GM10266 (cell line): ENCODE results near the gene ATP13A5.

Experiments
- DNase-seq: peaks from one replicate; pipeline ENCODE4 v3.0.0; 2012; ENCODE audit errors: extremely low spot score
- TF ChIP-seq, protein P1 (sequence below): IDR thresholded peaks from 2 replicates; pipeline ENCODE4 v1.5.1; 2012; ENCODE audit warnings: mild to moderate bottlenecking, low read depth; ENCODE audit not compliant: control insufficient read depth, insufficient read depth; ENCODE audit errors: missing control alignments

Gene ATP13A5

DNA sequence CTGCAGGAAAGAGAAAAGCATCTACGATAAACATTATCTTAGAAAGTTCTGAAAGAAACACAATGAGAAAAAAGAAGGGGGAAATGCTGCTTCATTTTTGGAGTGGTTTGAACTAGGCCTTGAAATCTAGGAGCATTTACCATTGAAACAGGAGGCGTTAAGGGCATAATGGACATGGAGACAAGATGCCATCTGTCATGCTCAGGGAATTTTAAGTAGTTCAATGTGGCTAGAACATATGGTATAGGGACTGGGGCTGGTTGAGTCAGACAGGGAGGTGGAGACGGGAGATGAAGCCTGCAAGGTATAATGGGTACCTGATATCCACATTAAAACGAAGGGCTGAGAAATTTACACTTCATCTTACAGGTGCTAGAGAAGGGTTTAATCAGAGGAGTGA lies 147.9 kb downstream of the ATP13A5 start:
- DNase-seq = no peak
- TF ChIP-seq, protein P1, sequence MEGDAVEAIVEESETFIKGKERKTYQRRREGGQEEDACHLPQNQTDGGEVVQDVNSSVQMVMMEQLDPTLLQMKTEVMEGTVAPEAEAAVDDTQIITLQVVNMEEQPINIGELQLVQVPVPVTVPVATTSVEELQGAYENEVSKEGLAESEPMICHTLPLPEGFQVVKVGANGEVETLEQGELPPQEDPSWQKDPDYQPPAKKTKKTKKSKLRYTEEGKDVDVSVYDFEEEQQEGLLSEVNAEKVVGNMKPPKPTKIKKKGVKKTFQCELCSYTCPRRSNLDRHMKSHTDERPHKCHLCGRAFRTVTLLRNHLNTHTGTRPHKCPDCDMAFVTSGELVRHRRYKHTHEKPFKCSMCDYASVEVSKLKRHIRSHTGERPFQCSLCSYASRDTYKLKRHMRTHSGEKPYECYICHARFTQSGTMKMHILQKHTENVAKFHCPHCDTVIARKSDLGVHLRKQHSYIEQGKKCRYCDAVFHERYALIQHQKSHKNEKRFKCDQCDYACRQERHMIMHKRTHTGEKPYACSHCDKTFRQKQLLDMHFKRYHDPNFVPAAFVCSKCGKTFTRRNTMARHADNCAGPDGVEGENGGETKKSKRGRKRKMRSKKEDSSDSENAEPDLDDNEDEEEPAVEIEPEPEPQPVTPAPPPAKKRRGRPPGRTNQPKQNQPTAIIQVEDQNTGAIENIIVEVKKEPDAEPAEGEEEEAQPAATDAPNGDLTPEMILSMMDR = no peak

DNA sequence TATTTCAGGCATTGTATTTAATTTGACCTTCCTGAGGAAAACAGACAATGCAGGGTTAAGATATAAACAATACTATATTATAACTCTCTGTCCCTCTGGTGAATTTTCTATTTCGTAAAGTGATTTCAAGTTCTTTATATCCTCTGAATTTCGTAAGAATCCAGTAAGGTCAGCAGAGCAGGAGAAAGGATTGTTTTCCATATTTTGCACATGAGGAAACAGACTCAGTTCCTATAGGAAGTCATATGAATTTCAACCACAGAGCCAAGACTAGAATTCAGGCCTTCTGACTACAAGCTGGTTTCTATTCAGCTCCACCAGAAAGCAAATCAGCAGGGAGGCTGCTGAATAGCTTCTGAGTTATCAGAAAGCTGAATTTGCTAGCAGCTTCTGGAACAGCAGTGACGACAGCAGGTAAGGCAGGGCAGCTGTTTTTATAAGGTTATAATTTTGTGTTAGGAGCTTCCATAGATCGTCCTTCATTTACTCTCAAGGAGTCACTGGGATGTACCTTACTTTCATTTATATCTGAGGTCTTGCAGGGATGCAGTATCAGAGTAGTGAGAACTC lies 148.6 kb downstream of the ATP13A5 start:
- TF ChIP-seq, protein P1 = no peak
- no peak for DNase-seq

DNA sequence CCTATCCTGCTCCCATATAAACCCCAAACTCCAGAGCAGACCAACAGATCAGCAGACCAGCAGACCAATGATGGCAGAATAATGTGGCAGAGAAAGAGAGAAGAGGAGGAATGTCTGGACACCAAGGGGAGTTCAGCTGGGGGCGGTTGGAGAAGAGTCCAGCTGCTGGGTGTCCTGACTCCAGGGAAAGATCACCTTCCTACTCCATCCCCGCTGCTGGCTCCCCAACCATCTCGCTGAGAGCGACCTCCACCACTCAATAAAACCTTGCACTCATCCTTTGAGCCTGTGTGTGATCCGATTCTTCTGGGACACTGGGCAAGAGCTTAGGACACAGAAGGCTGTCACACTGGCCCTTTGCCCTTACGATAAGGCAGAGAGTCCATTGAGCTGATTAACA lies 150.3 kb downstream of the ATP13A5 start:
- DNase-seq = no peak
- TF ChIP-seq, protein P1 = no peak

DNA sequence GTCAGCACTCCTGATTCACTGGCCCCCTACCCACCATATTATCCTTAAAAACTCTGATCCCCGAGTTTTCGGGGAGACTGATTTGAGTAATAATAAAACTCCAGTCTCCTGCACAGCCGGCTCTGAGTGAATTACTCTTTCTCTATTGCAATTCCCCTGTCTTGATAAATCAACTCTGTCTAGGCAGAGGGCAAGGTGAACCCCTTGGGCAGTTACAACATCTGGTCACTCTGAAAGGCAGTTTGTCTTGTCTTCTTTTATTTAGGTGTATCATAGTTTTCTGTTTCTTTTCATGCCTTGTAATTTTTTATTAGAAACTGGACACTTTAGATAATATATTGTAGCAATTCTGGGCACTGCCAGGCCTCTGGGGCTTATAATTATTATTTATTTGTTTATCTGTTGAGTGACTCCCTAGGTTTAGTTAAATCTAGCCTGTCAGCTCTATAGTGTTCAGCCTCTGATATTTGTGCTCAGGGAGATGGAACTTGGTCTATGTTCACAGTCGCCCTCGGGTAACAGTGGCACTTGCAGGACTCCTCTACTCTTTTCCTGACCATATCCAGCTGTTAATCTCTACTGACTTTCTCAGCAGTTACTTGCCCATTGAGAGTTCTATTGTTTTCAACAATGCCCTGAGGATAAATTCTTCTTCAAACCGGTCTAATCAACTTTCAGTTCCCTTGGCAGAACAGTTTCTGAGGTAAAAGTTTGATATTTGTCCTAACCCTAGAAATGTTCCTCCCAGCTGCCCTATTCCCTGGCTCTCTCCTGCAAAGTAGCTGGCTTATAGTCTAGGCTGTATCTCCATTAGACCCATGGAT lies 153.0 kb downstream of the ATP13A5 start:
- TF ChIP-seq, protein P1 = no peak
- no peak for DNase-seq
